B cell (primary cell): ENCODE measurements around the gene NR2E1. TPM values are rescaled to one million over a fixed set of nuclear protein-coding genes. Genes with fewer than 3 reads are reported as not detected.

Experiments used
- ATAC-seq: fragments of 200-7000 bp; cut with Tn5 transposase; one replicate; pipeline ENCODE4 v1.10.0; 2021; ENCODE audit warnings: low read depth, mild to moderate bottlenecking, moderate number of reproducible peaks, moderate library complexity
- CTCF ChIA-PET: fragments of 350-600 bp; sonication (Branson Sonifier 250); formaldehyde crosslinking; loops from one replicate; lab custom pipeline; 2021; ENCODE audit warnings: antibody characterized with exemption, inconsistent platforms; lab: Charles Lee
- POLR2A ChIA-PET: fragments of 350-600 bp; sonication (Branson Sonifier 250); formaldehyde crosslinking; loops from one replicate; lab custom pipeline; 2021; ENCODE audit warnings: antibody characterized with exemption; lab: Charles Lee
- DNase-seq: peaks from one replicate; pipeline ENCODE4 v3.0.0; 2013
- H2AFZ ChIP-seq: 2 replicates; pipeline ENCODE4 v1.6.1; 2012; ENCODE audit warnings: mild to moderate bottlenecking, low read depth, low read length; ENCODE audit not compliant: insufficient read depth, poor library complexity, severe bottlenecking
- H3K27ac ChIP-seq, 2 donors: 1 replicate in 1 of 2; 2 replicates in 1 of 2; pipeline ENCODE4 v1.5.1; 2012 to 2013; ENCODE audit warnings: low read length in 2 of 2, mild to moderate bottlenecking in 2 of 2, moderate library complexity in 1 of 2
- H3K27me3 ChIP-seq, 4 experiments: fragments of 200-600 bp in 1 of 4; sonication (generic) in 1 of 4; replicated peaks in 1 of 4; 1 replicate in 2 of 4; 2 replicates in 2 of 4; pipeline versions ENCODE4 v1.6.1 to v1.7.0; 2013 to 2016; ENCODE audit warnings: low read length in 3 of 4, mild to moderate bottlenecking in 2 of 4, mixed read lengths in 1 of 4, moderate library complexity in 1 of 4; ENCODE audit not compliant: insufficient read depth in 4 of 4, control insufficient read depth in 3 of 4; ENCODE audit errors: control extremely low read depth in 1 of 4
- H3K36me3 ChIP-seq, 2 experiments: replicated peaks in 1 of 2; 1 replicate in 1 of 2; 2 replicates in 1 of 2; pipeline versions ENCODE4 v1.6.1 to v1.7.1; 2013; ENCODE audit warnings: low read length in 1 of 2; ENCODE audit not compliant: insufficient read depth in 2 of 2, control insufficient read depth in 1 of 2; ENCODE audit errors: control extremely low read depth in 1 of 2, extremely low read depth in 1 of 2
- H3K4me1 ChIP-seq, 2 donors: fragments of 200-600 bp in 1 of 2; sonication (generic) in 1 of 2; 1 replicate in 1 of 2; 2 replicates in 1 of 2; pipeline versions ENCODE4 v1.5.1 to v1.6.1; 2013 to 2017; ENCODE audit warnings: low read length in 2 of 2; ENCODE audit not compliant: control insufficient read depth in 2 of 2, insufficient read depth in 2 of 2
- H3K4me2 ChIP-seq: replicated peaks from 2 replicates; pipeline ENCODE3; 2012; ENCODE audit warnings: mild to moderate bottlenecking, low read depth, low read length; ENCODE audit not compliant: poor library complexity, severe bottlenecking
- H3K4me3 ChIP-seq, 5 experiments: fragments of 200-600 bp in 1 of 5; sonication (generic) in 1 of 5; 1 replicate in 3 of 5; 2 replicates in 2 of 5; pipeline versions ENCODE4 v1.5.1 to v1.7.0; 2011 to 2016; ENCODE audit warnings: low read length in 4 of 5, mild to moderate bottlenecking in 4 of 5, low read depth in 2 of 5, control low read depth in 1 of 5, moderate library complexity in 1 of 5; ENCODE audit not compliant: insufficient read depth in 1 of 5; ENCODE audit errors: control extremely low read depth in 1 of 5, extremely low read depth in 1 of 5
- H3K79me2 ChIP-seq: fragments of 200-600 bp; sonication (generic); one replicate; pipeline ENCODE4 v1.6.0; 2016; ENCODE audit warnings: low read length; ENCODE audit not compliant: control insufficient read depth, insufficient read depth
- H3K9ac ChIP-seq: fragments of 200-600 bp; sonication (generic); 2 replicates; pipeline ENCODE4 v1.6.1; 2017; ENCODE audit warnings: mild to moderate bottlenecking, low read length, moderate library complexity
- H3K9me3 ChIP-seq, 3 donors: one replicate each; pipeline versions ENCODE4 v1.6.1 to v1.7.1; 2013; ENCODE audit warnings: low read length in 2 of 3; ENCODE audit not compliant: control insufficient read depth in 2 of 3, insufficient read depth in 1 of 3; ENCODE audit errors: control extremely low read depth in 1 of 3
- H4K20me1 ChIP-seq: 2 replicates; pipeline ENCODE4 v1.6.0; 2012; ENCODE audit warnings: mild to moderate bottlenecking, low read length; ENCODE audit not compliant: insufficient read depth, control insufficient read depth, poor library complexity, severe bottlenecking
- H3K27ac Mint-ChIP-seq: one replicate; pipeline ENCODE4 v1.8.0; 2021; ENCODE audit warnings: mixed read lengths
- H3K27me3 Mint-ChIP-seq: one replicate; pipeline ENCODE4 v1.8.0; 2021; ENCODE audit warnings: mixed read lengths
- H3K4me1 Mint-ChIP-seq: one replicate; pipeline ENCODE4 v1.8.0; 2021; ENCODE audit warnings: mixed read lengths
- H3K4me3 Mint-ChIP-seq: one replicate; pipeline ENCODE4 v1.8.0; 2021; ENCODE audit warnings: mixed read lengths
- H3K9me3 Mint-ChIP-seq: one replicate; pipeline ENCODE4 v1.8.0; 2022; ENCODE audit warnings: mixed read lengths; ENCODE audit not compliant: insufficient read depth
- EZH2 ChIP-seq: IDR thresholded peaks from 2 replicates; pipeline ENCODE4 v1.6.1; 2012; ENCODE audit warnings: borderline replicate concordance, low read depth, mild to moderate bottlenecking, moderate library complexity, low read length; ENCODE audit not compliant: insufficient read depth, poor library complexity, severe bottlenecking
- WGBS: methylation state at CpG from one replicate; pipeline ENCODE4 v1.1.5; 2013; ENCODE audit warnings: missing lambda C conversion rate; ENCODE audit not compliant: insufficient coverage; 5-methylcytosine and 5-hydroxymethylcytosine counted together
- intact Hi-C: fragments of 100-400 bp; cut with micrococcal nuclease; formaldehyde crosslinking; loops from one replicate; pipeline ENCODE4 v1.10.0; 2022
- polyA plus RNA-seq: library from polyadenylated mRNA; depleted of rRNA; stranded (reverse); fragments of >200 nt; gene quantifications from 2 replicates; pipeline ENCODE4 v1.2.3, GENCODE V29; 2012
- total RNA-seq, 2 donors: library from RNA; stranded (reverse); fragments of 120-200 nt in 1 of 2; gene quantifications; 1 replicate in 1 of 2; 2 replicates in 1 of 2; pipeline versions ENCODE4 v1.2.3 to v1.2.4, GENCODE V29; 2013 to 2022
- TF ChIP-seq, protein P1 (sequence below): fragments of 200-600 bp; IDR thresholded peaks from one replicate; pipeline ENCODE4 v1.8.0; 2022; ENCODE audit warnings: antibody characterized with exemption, mild to moderate bottlenecking

Gene NR2E1
- total and polyA plus RNA-seq, 2 donors (not counting 1 experiment from before 2014, with no cell fraction given) = not detected

DNA sequence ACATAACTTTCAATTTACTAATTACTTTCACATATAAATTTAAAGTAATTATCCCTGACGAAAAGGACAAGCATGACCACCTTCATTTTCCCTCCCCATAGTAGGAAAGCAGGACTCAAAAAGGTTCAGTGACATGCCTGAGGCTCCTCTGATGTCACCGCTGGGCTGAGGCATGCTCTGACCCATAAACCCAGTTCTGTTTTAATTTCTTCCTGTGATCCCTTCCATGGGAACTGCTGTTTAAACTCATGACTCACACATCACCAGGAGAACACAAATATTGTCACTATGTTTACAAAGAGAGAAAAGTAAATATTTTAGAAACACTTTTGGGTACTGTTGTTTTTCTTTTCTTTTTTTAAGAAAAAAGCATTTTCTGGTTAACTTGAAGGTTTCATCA lies 38.0 kb upstream of the NR2E1 start:
- Histone ChIP-seq H3K9me3 (peaks cover 0 to 8% (median 1%) of the 10 kb centered on the region in 3 donors), H3K79me2 (no peaks in the 10 kb centered on the region), H3K4me3 (no peak overlapping the region), H3K27ac (no peak overlapping the region), H3K36me3 (no peaks in the 10 kb centered on the region), H3K27me3 (peaks cover 0 to 55% (median 38%) of the 10 kb centered on the region in 4 experiments), H2AFZ (no peak overlapping the region), H3K9ac (no peak overlapping the region), H4K20me1 (no peaks in the 10 kb centered on the region), H3K4me1 (peaks cover 2 to 6% of the 10 kb centered on the region in 2 donors), H3K4me2 (no peak overlapping the region)
- Mint-ChIP-seq H3K9me3 (no peaks in the 10 kb centered on the region), H3K27ac (no peak overlapping the region), H3K4me1 (peaks cover 8% of the 10 kb centered on the region), H3K27me3 (peaks cover 84% of the 10 kb centered on the region), H3K4me3 (no peak overlapping the region)
- POLR2A ChIA-PET = no interaction called here
- ATAC-seq = no peak
- 50% methylated on average over 1 of the region's 2 CpGs for WGBS
- CTCF ChIA-PET = no interaction called here
- TF ChIP-seq, protein P1, sequence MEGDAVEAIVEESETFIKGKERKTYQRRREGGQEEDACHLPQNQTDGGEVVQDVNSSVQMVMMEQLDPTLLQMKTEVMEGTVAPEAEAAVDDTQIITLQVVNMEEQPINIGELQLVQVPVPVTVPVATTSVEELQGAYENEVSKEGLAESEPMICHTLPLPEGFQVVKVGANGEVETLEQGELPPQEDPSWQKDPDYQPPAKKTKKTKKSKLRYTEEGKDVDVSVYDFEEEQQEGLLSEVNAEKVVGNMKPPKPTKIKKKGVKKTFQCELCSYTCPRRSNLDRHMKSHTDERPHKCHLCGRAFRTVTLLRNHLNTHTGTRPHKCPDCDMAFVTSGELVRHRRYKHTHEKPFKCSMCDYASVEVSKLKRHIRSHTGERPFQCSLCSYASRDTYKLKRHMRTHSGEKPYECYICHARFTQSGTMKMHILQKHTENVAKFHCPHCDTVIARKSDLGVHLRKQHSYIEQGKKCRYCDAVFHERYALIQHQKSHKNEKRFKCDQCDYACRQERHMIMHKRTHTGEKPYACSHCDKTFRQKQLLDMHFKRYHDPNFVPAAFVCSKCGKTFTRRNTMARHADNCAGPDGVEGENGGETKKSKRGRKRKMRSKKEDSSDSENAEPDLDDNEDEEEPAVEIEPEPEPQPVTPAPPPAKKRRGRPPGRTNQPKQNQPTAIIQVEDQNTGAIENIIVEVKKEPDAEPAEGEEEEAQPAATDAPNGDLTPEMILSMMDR = no peak
- TF ChIP-seq EZH2 = no peak
- intact Hi-C loops = no loop called here
- no peak for DNase-seq

DNA sequence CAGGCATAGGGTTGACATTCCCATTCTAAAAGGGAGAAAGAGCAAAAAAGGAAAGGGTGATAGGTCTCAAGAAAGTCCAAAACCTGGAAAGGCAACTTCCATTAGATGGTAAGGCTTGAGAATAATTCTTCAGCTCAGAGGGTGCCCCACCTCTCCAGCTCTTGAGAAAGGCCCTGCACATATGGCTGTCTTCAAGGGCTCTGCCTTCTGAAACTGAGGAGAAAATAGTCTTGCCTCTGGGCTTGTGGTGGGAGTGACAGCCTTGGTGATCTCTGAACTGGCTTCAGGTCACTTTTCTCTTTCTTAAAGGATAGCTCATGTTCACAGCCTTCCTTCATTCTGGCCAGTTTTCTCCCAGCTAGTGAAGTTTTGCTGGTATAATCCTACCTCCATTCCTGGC lies 35.6 kb upstream of the NR2E1 start:
- no peak overlapping the region for H3K4me3 ChIP-seq
- no peak overlapping the region for H3K27ac Mint-ChIP-seq
- H3K4me3 Mint-ChIP-seq = no peak overlapping the region
- H3K9me3 ChIP-seq = peaks cover 0 to 1% (median 0%) of the 10 kb centered on the region in 3 donors
- ATAC-seq = no peak
- no peak for DNase-seq
- H3K27me3 Mint-ChIP-seq = peaks cover 78% of the 10 kb centered on the region
- peaks cover 0 to 59% (median 45%) of the 10 kb centered on the region in 4 experiments for H3K27me3 ChIP-seq
- H3K4me1 ChIP-seq = peaks cover 21 to 22% of the 10 kb centered on the region in 2 donors
- H3K27ac ChIP-seq = no peak overlapping the region
- TF ChIP-seq EZH2 = no peak
- TF ChIP-seq, protein P1 = no peak
- intact Hi-C loops = no loop called here
- H3K9me3 Mint-ChIP-seq = no peaks in the 10 kb centered on the region
- H3K79me2 ChIP-seq = no peaks in the 10 kb centered on the region
- no peak overlapping the region for H2AFZ ChIP-seq
- CTCF ChIA-PET = no interaction called here
- H3K4me1 Mint-ChIP-seq = peaks cover 16% of the 10 kb centered on the region
- no peaks in the 10 kb centered on the region for H4K20me1 ChIP-seq
- no peak overlapping the region for H3K4me2 ChIP-seq
- H3K36me3 ChIP-seq = no peaks in the 10 kb centered on the region
- POLR2A ChIA-PET = no interaction called here
- no peak overlapping the region for H3K9ac ChIP-seq
